Measurements from ENCODE around the gene ZC3H8. TPM values are rescaled to one million over a fixed set of nuclear protein-coding genes. Genes with fewer than 3 reads are reported as not detected.
"Not testable (repeated sequence)": the region's sequence is repeated elsewhere in the genome, so short reads cannot be mapped to it uniquely, and the experiment has no call there.

The ZC3H8 gene
- total RNA-seq, 1 donor from 2014 or later, result 15.7 TPM

- no peaks in the 10 kb centered on the region for H3K4me1 ChIP-seq
- no peaks in the 10 kb centered on the region for H3K9me3 ChIP-seq
- no peaks in the 10 kb centered on the region for H3K36me3 ChIP-seq
- no peak for DNase-seq (ENCODE audit: extremely low spot score in 2 of 2)
- H3K4me3 ChIP-seq, result no peak overlapping the region
- intact Hi-C loops (cut with DNase I), result no loop called here
- no peaks in the 10 kb centered on the region for H3K27me3 ChIP-seq
- no peak for TF ChIP-seq POLR2AphosphoS5 (IDR thresholded peaks at IDR 0.05; ENCODE audit: insufficient read depth in 1 of 2, low read depth in 1 of 2)
- no peak for TF ChIP-seq POLR2A (IDR thresholded peaks at IDR 0.05)
- no peak for TF ChIP-seq CTCF (IDR thresholded peaks at IDR 0.05)
- H3K27ac ChIP-seq, result no peak overlapping the region
These were observed 40.7 kb upstream of the ZC3H8 start for GRCh38 chr2:112295407-112296078.

- intact Hi-C loops (cut with DNase I), result no loop called here
- no peak overlapping the region for H3K4me3 ChIP-seq
These were observed 39.0 kb upstream of the ZC3H8 start for GRCh38 chr2:112293636-112294401.

GRCh38 chr2:112290648-112291047 lies 35.8 kb upstream of the ZC3H8 start:
- Histone ChIP-seq H3K4me1 (no peaks in the 10 kb centered on the region), H3K27ac (no peak overlapping the region), H3K36me3 (no peaks in the 10 kb centered on the region), H3K4me3 (no peak overlapping the region), H3K27me3 (no peaks in the 10 kb centered on the region), H3K9me3 (no peaks in the 10 kb centered on the region)
- intact Hi-C loops (cut with DNase I), result no loop called here
- TF ChIP-seq POLR2AphosphoS5 (IDR thresholded peaks at IDR 0.05; ENCODE audit: insufficient read depth in 1 of 2, low read depth in 1 of 2) (no peak), POLR2A (IDR thresholded peaks at IDR 0.05) (no peak), CTCF (IDR thresholded peaks at IDR 0.05) (no peak)
- no peak for DNase-seq (ENCODE audit: extremely low spot score in 2 of 2)

More at GRCh38 chr2:112293636-112294401, 39.0 kb upstream of the ZC3H8 start:
- H3K27me3 ChIP-seq, result no peaks in the 10 kb centered on the region
- no peaks in the 10 kb centered on the region for H3K9me3 ChIP-seq
- no peaks in the 10 kb centered on the region for H3K4me1 ChIP-seq
- H3K36me3 ChIP-seq, result no peaks in the 10 kb centered on the region
- H3K27ac ChIP-seq, result no peak overlapping the region
- no peak for DNase-seq (ENCODE audit: extremely low spot score in 2 of 2)
- TF ChIP-seq POLR2AphosphoS5 (IDR thresholded peaks at IDR 0.05; ENCODE audit: insufficient read depth in 1 of 2, low read depth in 1 of 2) (no peak), POLR2A (IDR thresholded peaks at IDR 0.05) (no peak), CTCF (IDR thresholded peaks at IDR 0.05) (no peak)

GRCh38 chr2:112290088-112290487 lies 35.2 kb upstream of the ZC3H8 start:
- DNase-seq (ENCODE audit: extremely low spot score in 2 of 2), result no peak
- H3K27ac ChIP-seq, result no peak overlapping the region
- no peak overlapping the region for H3K4me3 ChIP-seq
- no peaks in the 10 kb centered on the region for H3K4me1 ChIP-seq
- H3K27me3 ChIP-seq, result no peaks in the 10 kb centered on the region
- no peaks in the 10 kb centered on the region for H3K9me3 ChIP-seq
- intact Hi-C loops (cut with DNase I), result no loop called here
- TF ChIP-seq CTCF (IDR thresholded peaks at IDR 0.05) (no peak), POLR2AphosphoS5 (IDR thresholded peaks at IDR 0.05; ENCODE audit: insufficient read depth in 1 of 2, low read depth in 1 of 2) (no peak), POLR2A (IDR thresholded peaks at IDR 0.05) (no peak)
- no peaks in the 10 kb centered on the region for H3K36me3 ChIP-seq

GRCh38 chr2:112283535-112283934 lies 28.7 kb upstream of the ZC3H8 start:
- H3K9me3 ChIP-seq; H3K4me3 ChIP-seq; intact Hi-C loops (cut with DNase I); H3K36me3 ChIP-seq; H3K4me1 ChIP-seq; H3K27ac ChIP-seq; H3K27me3 ChIP-seq; DNase-seq (ENCODE audit: extremely low spot score in 2 of 2): not testable (repeated sequence)

- DNase-seq (ENCODE audit: extremely low spot score in 2 of 2); intact Hi-C loops (cut with DNase I); H3K4me1 ChIP-seq; H3K36me3 ChIP-seq; H3K27ac ChIP-seq; H3K27me3 ChIP-seq; H3K4me3 ChIP-seq; H3K9me3 ChIP-seq: not testable (repeated sequence)
These were observed 27.2 kb upstream of the ZC3H8 start for GRCh38 chr2:112282066-112282465.
